Measurements from ENCODE around the gene SLC39A11.

The SLC39A11 gene

DNA sequence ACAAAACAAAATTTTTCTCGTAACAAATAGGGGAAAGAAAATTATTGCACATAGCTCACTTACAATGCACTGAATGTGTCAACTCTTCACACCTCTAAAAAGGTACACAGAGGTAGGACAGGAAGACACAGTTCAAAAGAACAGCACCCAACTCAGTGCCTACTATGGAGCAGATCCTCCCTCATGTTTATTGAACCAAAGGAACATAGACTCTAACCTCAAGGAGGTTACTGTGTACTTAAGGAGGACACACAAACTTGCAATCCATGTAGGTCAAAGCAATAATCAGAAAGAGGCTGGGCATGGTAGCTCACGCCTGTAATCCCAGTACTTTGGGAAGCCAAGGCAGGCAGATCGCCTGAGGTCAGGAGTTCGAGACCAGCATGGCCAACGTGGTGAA, 50.3 kb downstream of the SLC39A11 start:
- TF ChIP-seq TCF12 (IDR thresholded peaks at IDR 0.05; ENCODE audit: low read depth) = no peak
- TF ChIP-seq CREB1 (IDR thresholded peaks at IDR 0.05; ENCODE audit: low read depth) = no peak
- no peak for TF ChIP-seq TAF1 (IDR thresholded peaks at IDR 0.05; ENCODE audit: low read depth)
- TF ChIP-seq NFIC (IDR thresholded peaks at IDR 0.05) = no peak
- no peak for TF ChIP-seq EP300 (IDR thresholded peaks at IDR 0.05; ENCODE audit: borderline replicate concordance)
- TF ChIP-seq, protein P1, sequence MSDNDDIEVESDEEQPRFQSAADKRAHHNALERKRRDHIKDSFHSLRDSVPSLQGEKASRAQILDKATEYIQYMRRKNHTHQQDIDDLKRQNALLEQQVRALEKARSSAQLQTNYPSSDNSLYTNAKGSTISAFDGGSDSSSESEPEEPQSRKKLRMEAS (IDR thresholded peaks at IDR 0.05) = no peak
- TF ChIP-seq CEBPB (IDR thresholded peaks at IDR 0.05) = no peak
- no peak for TF ChIP-seq RAD21 (IDR thresholded peaks at IDR 0.05; ENCODE audit: low read depth)
- TF ChIP-seq FOXM1 (IDR thresholded peaks at IDR 0.05; ENCODE audit: borderline replicate concordance, low read depth) = no peak
- no peak for TF ChIP-seq YY1 (IDR thresholded peaks at IDR 0.05; ENCODE audit: low read depth)
- TF ChIP-seq, protein P2, sequence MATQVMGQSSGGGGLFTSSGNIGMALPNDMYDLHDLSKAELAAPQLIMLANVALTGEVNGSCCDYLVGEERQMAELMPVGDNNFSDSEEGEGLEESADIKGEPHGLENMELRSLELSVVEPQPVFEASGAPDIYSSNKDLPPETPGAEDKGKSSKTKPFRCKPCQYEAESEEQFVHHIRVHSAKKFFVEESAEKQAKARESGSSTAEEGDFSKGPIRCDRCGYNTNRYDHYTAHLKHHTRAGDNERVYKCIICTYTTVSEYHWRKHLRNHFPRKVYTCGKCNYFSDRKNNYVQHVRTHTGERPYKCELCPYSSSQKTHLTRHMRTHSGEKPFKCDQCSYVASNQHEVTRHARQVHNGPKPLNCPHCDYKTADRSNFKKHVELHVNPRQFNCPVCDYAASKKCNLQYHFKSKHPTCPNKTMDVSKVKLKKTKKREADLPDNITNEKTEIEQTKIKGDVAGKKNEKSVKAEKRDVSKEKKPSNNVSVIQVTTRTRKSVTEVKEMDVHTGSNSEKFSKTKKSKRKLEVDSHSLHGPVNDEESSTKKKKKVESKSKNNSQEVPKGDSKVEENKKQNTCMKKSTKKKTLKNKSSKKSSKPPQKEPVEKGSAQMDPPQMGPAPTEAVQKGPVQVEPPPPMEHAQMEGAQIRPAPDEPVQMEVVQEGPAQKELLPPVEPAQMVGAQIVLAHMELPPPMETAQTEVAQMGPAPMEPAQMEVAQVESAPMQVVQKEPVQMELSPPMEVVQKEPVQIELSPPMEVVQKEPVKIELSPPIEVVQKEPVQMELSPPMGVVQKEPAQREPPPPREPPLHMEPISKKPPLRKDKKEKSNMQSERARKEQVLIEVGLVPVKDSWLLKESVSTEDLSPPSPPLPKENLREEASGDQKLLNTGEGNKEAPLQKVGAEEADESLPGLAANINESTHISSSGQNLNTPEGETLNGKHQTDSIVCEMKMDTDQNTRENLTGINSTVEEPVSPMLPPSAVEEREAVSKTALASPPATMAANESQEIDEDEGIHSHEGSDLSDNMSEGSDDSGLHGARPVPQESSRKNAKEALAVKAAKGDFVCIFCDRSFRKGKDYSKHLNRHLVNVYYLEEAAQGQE (IDR thresholded peaks at IDR 0.05; ENCODE audit: low read depth) = no peak

DNA sequence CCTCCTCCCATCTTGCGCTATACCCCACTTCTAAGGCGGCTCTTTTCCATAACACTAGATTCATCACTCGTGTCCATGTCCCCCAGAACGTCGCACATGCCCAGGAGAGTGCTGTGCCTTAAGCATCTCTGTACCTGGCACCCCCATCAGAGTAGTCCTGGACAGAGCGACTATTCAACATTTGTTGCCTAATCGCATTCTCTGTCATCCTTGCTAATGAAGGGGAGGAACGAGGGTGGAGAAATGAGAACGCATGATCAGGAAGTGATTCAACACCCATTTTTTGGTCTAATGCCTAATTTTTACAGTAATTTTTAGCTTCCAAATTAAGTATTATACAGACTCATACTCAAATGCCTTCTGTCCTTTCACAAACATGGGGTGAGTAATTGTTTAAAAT, 53.2 kb downstream of the SLC39A11 start:
- TF ChIP-seq FOXM1 (IDR thresholded peaks at IDR 0.05; ENCODE audit: borderline replicate concordance, low read depth) (no peak), TCF12 (IDR thresholded peaks at IDR 0.05; ENCODE audit: low read depth) (no peak)
- TF ChIP-seq, protein P1 (IDR thresholded peaks at IDR 0.05) = no peak

DNA sequence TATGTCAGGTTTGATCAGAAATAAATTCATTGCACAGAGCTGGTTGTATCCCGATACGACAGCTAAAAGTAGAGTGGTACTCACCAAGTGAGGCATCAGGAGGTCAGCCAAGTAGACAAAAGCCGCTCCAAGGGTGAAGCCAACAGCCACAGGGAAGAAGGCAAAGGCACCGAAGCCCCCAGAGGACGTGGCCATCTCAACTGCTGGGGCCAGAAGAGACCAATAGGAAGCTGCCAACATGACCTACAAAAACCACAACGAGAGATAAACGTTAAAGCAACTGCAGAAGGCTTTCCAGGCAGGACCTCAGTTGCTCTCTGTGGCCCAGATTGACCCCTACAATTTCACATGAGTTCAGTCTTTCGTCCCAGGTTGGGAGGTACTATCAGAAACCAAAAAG, 61.0 kb downstream of the SLC39A11 start:
- TF ChIP-seq EP300 (IDR thresholded peaks at IDR 0.05; ENCODE audit: borderline replicate concordance) (no peak), CEBPB (IDR thresholded peaks at IDR 0.05) (no peak), CREB1 (IDR thresholded peaks at IDR 0.05; ENCODE audit: low read depth) (no peak), EGR1 (IDR thresholded peaks at IDR 0.05) (no peak), NFIC (IDR thresholded peaks at IDR 0.05) (no peak), ZBTB7A (IDR thresholded peaks at IDR 0.05; ENCODE audit: low read depth) (no peak), RAD21 (IDR thresholded peaks at IDR 0.05; ENCODE audit: low read depth) (no peak), TCF12 (IDR thresholded peaks at IDR 0.05; ENCODE audit: low read depth) (no peak), TEAD4 (IDR thresholded peaks at IDR 0.05) (no peak), YY1 (IDR thresholded peaks at IDR 0.05; ENCODE audit: low read depth) (no peak), TAF1 (IDR thresholded peaks at IDR 0.05; ENCODE audit: low read depth) (no peak), FOXM1 (IDR thresholded peaks at IDR 0.05; ENCODE audit: borderline replicate concordance, low read depth) (no peak)
- TF ChIP-seq, protein P2 (IDR thresholded peaks at IDR 0.05; ENCODE audit: low read depth) = no peak
- TF ChIP-seq, protein P3, sequence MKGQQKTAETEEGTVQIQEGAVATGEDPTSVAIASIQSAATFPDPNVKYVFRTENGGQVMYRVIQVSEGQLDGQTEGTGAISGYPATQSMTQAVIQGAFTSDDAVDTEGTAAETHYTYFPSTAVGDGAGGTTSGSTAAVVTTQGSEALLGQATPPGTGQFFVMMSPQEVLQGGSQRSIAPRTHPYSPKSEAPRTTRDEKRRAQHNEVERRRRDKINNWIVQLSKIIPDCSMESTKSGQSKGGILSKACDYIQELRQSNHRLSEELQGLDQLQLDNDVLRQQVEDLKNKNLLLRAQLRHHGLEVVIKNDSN (IDR thresholded peaks at IDR 0.05) = no peak
- TF ChIP-seq, protein P1 (IDR thresholded peaks at IDR 0.05) = no peak

DNA sequence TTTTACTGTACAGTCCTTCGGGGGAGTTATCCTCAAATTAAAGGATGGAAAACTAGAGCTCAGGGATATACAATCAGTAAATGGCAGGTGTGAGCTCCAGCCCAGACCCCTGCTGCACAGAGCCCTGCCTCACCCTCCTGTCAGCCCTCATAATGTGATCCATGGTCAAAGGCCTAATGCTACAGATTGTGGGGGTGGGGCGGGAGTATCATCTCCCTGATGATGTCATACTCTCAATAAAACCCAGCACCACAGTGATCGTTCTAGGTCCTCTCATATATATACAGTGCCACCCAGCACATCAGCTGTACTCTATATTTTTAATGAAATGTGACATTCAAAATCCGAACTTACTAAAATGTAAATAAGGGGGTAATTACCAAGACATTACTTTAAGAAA, 61.5 kb downstream of the SLC39A11 start:
- TF ChIP-seq FOXM1 (IDR thresholded peaks at IDR 0.05; ENCODE audit: borderline replicate concordance, low read depth) = no peak
- no peak for TF ChIP-seq CEBPB (IDR thresholded peaks at IDR 0.05)
- TF ChIP-seq TCF12 (IDR thresholded peaks at IDR 0.05; ENCODE audit: low read depth) = no peak
- no peak for TF ChIP-seq TEAD4 (IDR thresholded peaks at IDR 0.05)

DNA sequence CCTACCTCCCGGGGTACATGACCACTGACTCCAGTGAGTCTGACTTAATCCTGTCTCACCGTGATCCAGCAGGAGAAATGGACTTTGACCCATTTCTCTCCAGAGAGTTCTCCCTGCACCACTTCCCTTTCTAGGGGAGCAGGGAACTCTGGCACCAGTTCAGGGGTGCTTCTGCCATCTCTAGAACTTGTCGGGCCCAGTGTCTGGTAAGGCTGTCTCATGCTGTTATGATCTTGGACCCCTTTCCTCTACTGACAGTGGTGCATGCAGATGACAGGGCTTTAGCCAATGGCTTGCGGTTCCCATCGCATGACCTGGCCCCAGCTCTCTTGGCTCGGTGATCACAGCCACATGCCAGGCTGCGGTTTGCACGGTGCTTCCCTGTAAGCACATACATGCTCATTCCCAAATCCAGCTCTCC, 62.0 kb downstream of the SLC39A11 start:
- no peak for TF ChIP-seq TCF12 (IDR thresholded peaks at IDR 0.05; ENCODE audit: low read depth)

DNA sequence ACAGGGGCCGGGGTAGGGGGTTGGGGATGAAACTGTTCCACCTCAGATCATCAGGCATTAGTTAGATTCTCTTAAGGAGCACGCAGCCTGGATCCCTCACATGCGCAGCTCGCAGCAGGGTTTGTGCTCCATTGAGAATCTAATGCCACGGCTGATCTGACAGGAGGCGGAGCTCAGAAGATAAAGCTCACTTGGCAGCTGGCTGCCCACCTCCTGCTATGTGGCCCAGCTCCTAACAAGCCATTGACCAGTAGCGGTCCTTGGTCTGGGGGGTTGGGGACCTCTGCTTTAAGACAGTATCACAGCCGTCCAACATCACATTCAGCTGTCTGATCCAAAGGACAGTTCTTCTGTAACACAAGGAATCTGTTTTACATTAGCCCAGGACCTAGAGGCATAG, 62.5 kb downstream of the SLC39A11 start:
- TF ChIP-seq CREB1 (IDR thresholded peaks at IDR 0.05; ENCODE audit: low read depth) (no peak), CEBPB (IDR thresholded peaks at IDR 0.05) (no peak), EP300 (IDR thresholded peaks at IDR 0.05; ENCODE audit: borderline replicate concordance) (no peak), YY1 (IDR thresholded peaks at IDR 0.05; ENCODE audit: low read depth) (no peak), ZBTB7A (IDR thresholded peaks at IDR 0.05; ENCODE audit: low read depth) (no peak), NFIC (IDR thresholded peaks at IDR 0.05) (no peak), TAF1 (IDR thresholded peaks at IDR 0.05; ENCODE audit: low read depth) (no peak), RAD21 (IDR thresholded peaks at IDR 0.05; ENCODE audit: low read depth) (no peak)
- TF ChIP-seq, protein P1 (IDR thresholded peaks at IDR 0.05) = no peak

DNA sequence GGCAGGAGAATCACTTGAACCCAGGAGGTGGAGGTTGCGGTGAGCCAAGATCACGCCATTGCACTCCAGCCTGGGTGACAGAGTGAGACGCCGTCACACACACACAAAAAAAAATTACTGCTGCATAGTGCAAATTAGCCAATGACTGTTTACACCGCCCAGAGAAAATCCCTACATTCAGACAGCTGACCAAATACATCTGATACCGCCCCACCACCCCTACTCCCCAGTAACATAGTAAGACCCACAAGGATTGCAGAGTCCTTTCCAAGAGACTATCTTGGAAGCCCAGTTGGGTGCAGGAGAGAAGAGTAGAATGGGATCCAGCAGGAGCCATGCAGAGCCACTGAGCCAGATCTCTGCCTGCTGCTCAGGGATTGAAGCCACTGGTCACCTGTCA, 63.5 kb downstream of the SLC39A11 start:
- TF ChIP-seq TCF12 (IDR thresholded peaks at IDR 0.05; ENCODE audit: low read depth) = no peak
- TF ChIP-seq EP300 (IDR thresholded peaks at IDR 0.05; ENCODE audit: borderline replicate concordance) = no peak
- TF ChIP-seq NFIC (IDR thresholded peaks at IDR 0.05) = no peak
- no peak for TF ChIP-seq TAF1 (IDR thresholded peaks at IDR 0.05; ENCODE audit: low read depth)
- TF ChIP-seq, protein P1 (IDR thresholded peaks at IDR 0.05) = no peak
- no peak for TF ChIP-seq CREB1 (IDR thresholded peaks at IDR 0.05; ENCODE audit: low read depth)
- no peak for TF ChIP-seq CEBPB (IDR thresholded peaks at IDR 0.05)
- TF ChIP-seq, protein P2 (IDR thresholded peaks at IDR 0.05; ENCODE audit: low read depth) = no peak
- no peak for TF ChIP-seq YY1 (IDR thresholded peaks at IDR 0.05; ENCODE audit: low read depth)
- TF ChIP-seq RAD21 (IDR thresholded peaks at IDR 0.05; ENCODE audit: low read depth) = no peak
